GM12878 (cell line): ENCODE data around the gene POLR3K. TPM values are rescaled to one million over a fixed set of nuclear protein-coding genes. Genes with fewer than 3 reads are reported as not detected.

Source experiments
- ATAC-seq: fragments of 200-7000 bp; cut with Tn5 transposase; 3 replicates; pipeline ENCODE4 v1.9.1; 2020; ENCODE audit warnings: mild to moderate bottlenecking, moderate library complexity
- BruUV-seq: library from RNA; stranded (reverse); fragments of 400-500 nt; replicated peaks from 2 replicates; lab custom pipeline; 2021; lab: Mats Ljungman, UMichigan
- CTCF ChIA-PET: fragments of 300-600 bp; sonication (Branson Sonifier 250); formaldehyde crosslinking; extraction: SDS; loops from one replicate; lab custom pipeline; 2021; ENCODE audit warnings: inconsistent platforms; lab: Yijun Ruan, JAX
- POLR2A ChIA-PET: fragments of 350-600 bp; formaldehyde crosslinking; extraction: SDS; loops from one replicate; lab custom pipeline; 2021; ENCODE audit warnings: inconsistent platforms; lab: Charles Lee
- RAD21 ChIA-PET: fragments of 300-600 bp; sonication (Branson Sonifier 250); formaldehyde crosslinking; loops from one replicate; lab custom pipeline; 2023; ENCODE audit warnings: antibody characterized with exemption; ENCODE audit not compliant: unreplicated experiment; lab: Charles Lee
- SMC1A ChIA-PET: fragments of 300-600 bp; sonication (Branson Sonifier 250); formaldehyde crosslinking; loops from one replicate; lab custom pipeline; 2023; ENCODE audit not compliant: unreplicated experiment, uncharacterized antibody; lab: Charles Lee
- DNase-seq: peaks from one replicate; pipeline ENCODE4 v3.0.0-alpha.2; 2011; ENCODE audit warnings: low read depth, low spot score
- FAIRE-seq: peaks from 3 replicates; lab custom pipeline; 2011; peaks lifted over from hg19 to GRCh38; lab: Jason Lieb, UNC
- H2AFZ ChIP-seq: 2 replicates; pipeline ENCODE4 v1.6.0; 2011; ENCODE audit warnings: low read depth, low read length, control low read depth; ENCODE audit not compliant: control insufficient read depth
- H3K27ac ChIP-seq: 2 replicates; pipeline ENCODE4 v1.5.1; 2011; ENCODE audit warnings: control low read depth; ENCODE audit not compliant: control insufficient read depth, insufficient read depth
- H3K27me3 ChIP-seq, 2 experiments: replicated peaks in 1 of 2; 2 replicates each; pipeline versions ENCODE4 v1.6.0 to v1.6.1; 2011; ENCODE audit warnings: low read length in 1 of 2; ENCODE audit not compliant: control insufficient read depth in 2 of 2, insufficient read depth in 2 of 2
- H3K36me3 ChIP-seq, 2 experiments: 2 replicates each; pipeline ENCODE4 v1.5.1; 2011; ENCODE audit warnings: low read length in 1 of 2; ENCODE audit not compliant: control insufficient read depth in 2 of 2, insufficient read depth in 2 of 2
- H3K4me1 ChIP-seq: 2 replicates; pipeline ENCODE4 v1.6.1; 2011; ENCODE audit warnings: mild to moderate bottlenecking, low read length, moderate library complexity, mixed read lengths; ENCODE audit not compliant: control insufficient read depth, insufficient read depth
- H3K4me2 ChIP-seq: 2 replicates; pipeline ENCODE4 v1.6.0; 2011; ENCODE audit warnings: control low read depth; ENCODE audit not compliant: control insufficient read depth, insufficient read depth
- H3K4me3 ChIP-seq: fragments of 200-600 bp; sonication (generic); 2 replicates; pipeline ENCODE4 v1.5.1; 2016
- H3K79me2 ChIP-seq: 2 replicates; pipeline ENCODE4 v1.6.0; 2011; ENCODE audit warnings: low read length; ENCODE audit not compliant: control insufficient read depth, insufficient read depth
- H3K9ac ChIP-seq: 2 replicates; pipeline ENCODE4 v1.8.0; 2011; ENCODE audit warnings: low read length, control low read depth, mixed read lengths; ENCODE audit not compliant: control insufficient read depth, insufficient read depth
- H3K9me3 ChIP-seq: replicated peaks from 3 replicates; pipeline ENCODE4 v1.5.1; 2011; ENCODE audit warnings: mild to moderate bottlenecking, low read length; ENCODE audit not compliant: control insufficient read depth, insufficient read depth
- H4K20me1 ChIP-seq: 2 replicates; pipeline ENCODE4 v1.6.0; 2011; ENCODE audit not compliant: control insufficient read depth, insufficient read depth
- ATF7 ChIP-seq: fragments of 450-650 bp; IDR thresholded peaks from 2 replicates; pipeline ENCODE4 v1.6.1; 2016; ENCODE audit warnings: low read depth, mild to moderate bottlenecking
- BMI1 ChIP-seq: fragments of 450-650 bp; IDR thresholded peaks from 2 replicates; pipeline ENCODE4 v1.6.1; 2016; ENCODE audit warnings: mild to moderate bottlenecking, moderate library complexity, borderline replicate concordance
- CBX5 ChIP-seq: sonication (generic); IDR thresholded peaks from 2 replicates; pipeline ENCODE4 v1.6.1; 2016; ENCODE audit warnings: low read depth, moderate library complexity, mild to moderate bottlenecking, inconsistent platforms
- EZH2 ChIP-seq: IDR thresholded peaks from 2 replicates; pipeline ENCODE4 v1.6.1; 2012; ENCODE audit warnings: low read depth, mild to moderate bottlenecking, control low read depth, inconsistent platforms, low read length, borderline replicate concordance; ENCODE audit not compliant: control insufficient read depth
- MEF2B ChIP-seq: fragments of 450-650 bp; IDR thresholded peaks from 2 replicates; pipeline ENCODE4 v1.6.1; 2018; ENCODE audit warnings: mild to moderate bottlenecking, moderate library complexity; ENCODE audit not compliant: partially characterized antibody, poor library complexity, severe bottlenecking
- PAX8 ChIP-seq: fragments of 450-650 bp; IDR thresholded peaks from 2 replicates; pipeline ENCODE4 v1.6.1; 2017; ENCODE audit warnings: mild to moderate bottlenecking, moderate library complexity
- RUNX3 ChIP-seq: IDR thresholded peaks from 2 replicates; pipeline ENCODE4 v1.6.1; 2012; ENCODE audit warnings: low read length, inconsistent platforms
- SREBF1 ChIP-seq: IDR thresholded peaks from 2 replicates; pipeline ENCODE4 v1.6.1; 2012; ENCODE audit warnings: mild to moderate bottlenecking, low read length
- SREBF2 ChIP-seq: IDR thresholded peaks from 2 replicates; pipeline ENCODE4 v1.6.1; 2012; ENCODE audit warnings: mild to moderate bottlenecking, low read length
- SRF ChIP-seq, 2 experiments: IDR thresholded peaks; 2 replicates each; pipeline ENCODE4 v1.6.1; 2011; ENCODE audit warnings: low read depth in 2 of 2, low read length in 2 of 2, mild to moderate bottlenecking in 1 of 2, moderate library complexity in 1 of 2
- SUZ12 ChIP-seq: fragments of 200-600 bp; sonication (generic); IDR thresholded peaks from one replicate; pipeline ENCODE4 v1.6.1; 2018; ENCODE audit warnings: antibody characterized with exemption, mild to moderate bottlenecking; ENCODE audit not compliant: unreplicated experiment
- YBX1 ChIP-seq: fragments of 450-650 bp; IDR thresholded peaks from 2 replicates; pipeline ENCODE4 v1.6.1; 2016; ENCODE audit warnings: antibody characterized with exemption
- ZNF207 ChIP-seq: fragments of 450-650 bp; IDR thresholded peaks from 2 replicates; pipeline ENCODE4 v1.6.1; 2014; ENCODE audit warnings: antibody characterized with exemption, mild to moderate bottlenecking, borderline replicate concordance
- ZNF384 ChIP-seq: IDR thresholded peaks from 2 replicates; pipeline ENCODE4 v1.6.1; 2012; ENCODE audit warnings: low read depth, mild to moderate bottlenecking, low read length, improper control_type of control experiment, borderline replicate concordance
- WGBS: methylation state at CpG from one replicate; pipeline ENCODE4 v1.1.6; 2016; ENCODE audit warnings: low lambda C conversion rate; ENCODE audit not compliant: insufficient replicate concordance, insufficient coverage; ENCODE audit errors: missing lambda C conversion rate; 5-methylcytosine and 5-hydroxymethylcytosine counted together
- in situ Hi-C: fragments of 300-500 bp; cut with MboI; formaldehyde crosslinking; loops from 9 replicates; pipeline ENCODE4 v1.14.3; 2018; ENCODE audit warnings: mixed read lengths
- intact Hi-C: fragments of 100-400 bp; cut with micrococcal nuclease; formaldehyde crosslinking; loops from one replicate; pipeline ENCODE4 v1.14.2; 2022; ENCODE audit not compliant: unreplicated experiment
- polyA plus RNA-seq, 11 experiments: library from polyadenylated mRNA; depleted of rRNA in 4 of 11; unstranded in 6 of 11; stranded (reverse) in 5 of 11; fragments of >200 nt; fragmentation: Nextera tagmentation in 4 of 11; fragmentation: Illumina TruSeq in 1 of 11; extraction: Ambion mirVana in 4 of 11; extraction: Trizol in 1 of 11; gene quantifications; 1 replicate in 1 of 11; 2 replicates in 10 of 11; pipeline versions ENCODE4 v1.2.1 to v1.2.3, GENCODE V29; 2011 to 2016; ENCODE audit warnings: inconsistent platforms in 2 of 11, missing spikeins in 2 of 11, low read depth in 1 of 11
- total RNA-seq, 4 experiments: library from RNA; depleted of rRNA in 3 of 4; stranded (reverse); fragments of >200 nt in 3 of 4; fragmentation: Illumina TruSeq in 1 of 4; extraction: Trizol in 1 of 4; gene quantifications; 2 replicates each; pipeline versions ENCODE4 v1.2.1 to v1.2.3, GENCODE V29; 2013 to 2021

Gene POLR3K
- total and polyA plus RNA-seq, 10 of the 15 experiments (the other 5 are each of a cell fraction or from before 2014, with no cell fraction given): 25.3 to 222 (median 64.0) TPM

- no peak for TF ChIP-seq RUNX3
- TF ChIP-seq PAX8: no peak
These were observed 7.8 kb upstream of the POLR3K start (continued) for GRCh38 chr16:60929-61878.

DNA sequence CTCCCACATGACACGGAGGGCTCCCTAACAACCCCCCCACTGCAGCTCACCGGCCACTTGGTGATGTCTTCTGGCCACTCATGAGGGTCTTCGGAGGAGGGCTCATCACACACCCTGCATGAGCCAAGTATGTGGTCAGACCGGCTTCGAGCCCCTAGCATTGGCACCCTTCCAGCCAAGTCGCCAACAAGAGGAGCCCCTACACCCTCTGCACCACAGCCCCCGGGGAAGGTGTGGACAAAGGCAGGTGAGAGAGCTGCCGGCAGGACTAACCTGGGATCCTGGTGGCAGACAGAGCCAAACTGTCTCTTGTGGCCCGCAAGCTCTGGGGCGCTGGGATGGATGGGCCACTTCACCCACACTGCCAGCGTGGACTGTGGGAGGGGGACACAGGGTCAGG is 6.8 kb upstream of the POLR3K start:
- ChIA-PET RAD21 (no interaction called here), SMC1A (no interaction called here), CTCF (interaction anchor here (1.2 to 2.0 kb wide), 2 partner anchors 34 to 36 kb away, joined by 5 to 12 read pairs; no protein-coding TSS in a partner anchor), POLR2A (interaction anchor here (1.2 kb wide), 1 partner anchor 12 kb away, joined by 3 read pairs; the partner anchor contains the start of gene RHBDF1)
- Histone ChIP-seq H3K27me3 (no peaks in the 10 kb centered on the region), H3K4me2 (no peak overlapping the region), H3K9ac (no peak overlapping the region), H3K9me3 (no peaks in the 10 kb centered on the region), H3K4me3 (no peak overlapping the region), H3K36me3 (peaks cover 6% of the 10 kb centered on the region in 2 experiments), H2AFZ (no peak overlapping the region), H3K79me2 (peaks cover 3% of the 10 kb centered on the region), H4K20me1 (no peaks in the 10 kb centered on the region), H3K27ac (no peak overlapping the region), H3K4me1 (no peaks in the 10 kb centered on the region)
- FAIRE-seq: no peak
- in situ Hi-C loops: no loop called here
- 62% methylated on average over 11 of the region's 11 CpGs for WGBS
- DNase-seq: no peak
- no peak for ATAC-seq
- intact Hi-C loops: no loop called here
- TF ChIP-seq CBX5 (no peak), ATF7 (no peak), YBX1 (no peak), BMI1 (no peak), ZNF207 (no peak), MEF2B (no peak), EZH2 (no peak), ZNF384 (no peak), SUZ12 (no peak), SRF (IDR thresholded peaks at IDR 0.05; ENCODE audit: low read depth in 2 of 2, low read length in 2 of 2) (no peak), SREBF2 (no peak), SREBF1 (no peak)
- TF ChIP-seq, all 136 proteins: peak for 0
- BruUV-seq: no TSS peak
